ENCODE results near the gene GPR183.

DNA sequence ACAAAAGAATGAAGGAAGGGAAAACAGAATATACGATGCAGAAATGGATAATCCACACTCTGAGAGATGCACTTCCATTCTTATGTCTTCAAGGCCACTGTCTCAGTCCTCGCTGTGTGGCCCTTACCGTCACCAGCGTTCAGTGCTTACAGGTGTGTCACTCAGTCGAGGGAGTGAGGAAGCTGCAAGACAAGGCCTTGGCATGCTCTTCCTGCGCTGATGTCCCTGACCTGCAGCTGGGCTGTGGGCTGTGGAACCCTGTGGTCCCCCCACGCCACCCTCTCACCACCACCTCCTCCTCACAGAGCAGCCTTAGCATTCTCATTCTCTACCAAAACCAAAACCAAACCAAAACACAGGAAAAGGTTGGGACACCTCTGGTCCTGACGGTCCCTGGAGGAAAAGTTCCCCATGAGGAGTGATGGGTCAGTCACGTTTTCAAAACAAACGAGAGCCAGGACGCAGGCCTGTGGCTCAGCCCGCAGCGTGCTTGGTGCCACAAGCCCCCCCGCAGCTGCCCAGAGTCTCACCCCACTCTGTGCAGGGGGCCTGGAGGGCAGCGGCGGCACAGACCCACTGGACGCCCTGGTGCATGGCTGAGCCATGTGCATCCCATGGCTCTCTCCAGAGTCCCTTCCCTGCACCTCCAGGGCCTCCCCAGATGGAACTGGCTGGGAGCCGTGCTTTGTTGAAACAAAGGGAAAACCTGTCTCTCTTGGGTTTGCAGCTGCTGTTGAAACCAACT lies 48.2 kb upstream of the GPR183 start:
- TF ChIP-seq, protein P1, sequence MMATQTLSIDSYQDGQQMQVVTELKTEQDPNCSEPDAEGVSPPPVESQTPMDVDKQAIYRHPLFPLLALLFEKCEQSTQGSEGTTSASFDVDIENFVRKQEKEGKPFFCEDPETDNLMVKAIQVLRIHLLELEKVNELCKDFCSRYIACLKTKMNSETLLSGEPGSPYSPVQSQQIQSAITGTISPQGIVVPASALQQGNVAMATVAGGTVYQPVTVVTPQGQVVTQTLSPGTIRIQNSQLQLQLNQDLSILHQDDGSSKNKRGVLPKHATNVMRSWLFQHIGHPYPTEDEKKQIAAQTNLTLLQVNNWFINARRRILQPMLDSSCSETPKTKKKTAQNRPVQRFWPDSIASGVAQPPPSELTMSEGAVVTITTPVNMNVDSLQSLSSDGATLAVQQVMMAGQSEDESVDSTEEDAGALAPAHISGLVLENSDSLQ (IDR thresholded peaks at IDR 0.05): no peak
- no peak for TF ChIP-seq ELF4 (IDR thresholded peaks at IDR 0.05)
- no peak for TF ChIP-seq BHLHE40 (IDR thresholded peaks at IDR 0.05; ENCODE audit: borderline replicate concordance)
- no peak for TF ChIP-seq LEF1 (IDR thresholded peaks at IDR 0.05; ENCODE audit: borderline replicate concordance)

All from HEK293T (cell line).